Measurements from ENCODE around the gene ZDHHC12.

Gene ZDHHC12

GRCh38 chr9:128753627-128754026 lies 29.7 kb upstream of the ZDHHC12 start:
- Histone ChIP-seq H3K27ac (ENCODE audit: low read depth, low read length) (no peak overlapping the region), H3K4me3 (ENCODE audit: low read depth in 1 of 2, low read length in 2 of 2) (no peak overlapping the region), H3K4me1 (ENCODE audit: insufficient read depth, low read length) (no peaks in the 10 kb centered on the region), H3K9me3 (ENCODE audit: low read length) (no peaks in the 10 kb centered on the region), H3K36me3 (ENCODE audit: insufficient read depth, low read length) (peaks cover 31% of the 10 kb centered on the region), H3K9ac (ENCODE audit: low read length) (no peak overlapping the region), H3K27me3 (ENCODE audit: control insufficient read depth in 1 of 2, insufficient read depth in 2 of 2, low read length in 2 of 2) (no peaks in the 10 kb centered on the region)

- H3K4me1 ChIP-seq (ENCODE audit: insufficient read depth, low read length), result no peaks in the 10 kb centered on the region
- H3K27me3 ChIP-seq (ENCODE audit: control insufficient read depth in 1 of 2, insufficient read depth in 2 of 2, low read length in 2 of 2), result no peaks in the 10 kb centered on the region
- peaks cover 31% of the 10 kb centered on the region for H3K36me3 ChIP-seq (ENCODE audit: insufficient read depth, low read length)
- no peak overlapping the region for H3K9ac ChIP-seq (ENCODE audit: low read length)
- H3K27ac ChIP-seq (ENCODE audit: low read depth, low read length), result no peak overlapping the region
- H3K4me3 ChIP-seq (ENCODE audit: low read depth in 1 of 2, low read length in 2 of 2), result no peak overlapping the region
- no peaks in the 10 kb centered on the region for H3K9me3 ChIP-seq (ENCODE audit: low read length)
Measured at GRCh38 chr9:128750926-128751595, 27.1 kb upstream of the ZDHHC12 start.

GRCh38 chr9:128747241-128747640 lies 23.3 kb upstream of the ZDHHC12 start:
- Histone ChIP-seq H3K36me3 (ENCODE audit: insufficient read depth, low read length) (peaks cover 13% of the 10 kb centered on the region), H3K27me3 (ENCODE audit: control insufficient read depth in 1 of 2, insufficient read depth in 2 of 2, low read length in 2 of 2) (no peaks in the 10 kb centered on the region), H3K9me3 (ENCODE audit: low read length) (no peaks in the 10 kb centered on the region), H3K9ac (ENCODE audit: low read length) (no peak overlapping the region), H3K4me1 (ENCODE audit: insufficient read depth, low read length) (no peaks in the 10 kb centered on the region), H3K27ac (ENCODE audit: low read depth, low read length) (no peak overlapping the region), H3K4me3 (ENCODE audit: low read depth in 1 of 2, low read length in 2 of 2) (no peak overlapping the region)

- H3K36me3 ChIP-seq (ENCODE audit: insufficient read depth, low read length), result peaks cover 28% of the 10 kb centered on the region
- H3K9ac ChIP-seq (ENCODE audit: low read length), result no peak overlapping the region
- H3K27me3 ChIP-seq (ENCODE audit: control insufficient read depth in 1 of 2, insufficient read depth in 2 of 2, low read length in 2 of 2), result no peaks in the 10 kb centered on the region
- no peak overlapping the region for H3K4me3 ChIP-seq (ENCODE audit: low read depth in 1 of 2, low read length in 2 of 2)
- H3K27ac ChIP-seq (ENCODE audit: low read depth, low read length), result no peak overlapping the region
- H3K4me1 ChIP-seq (ENCODE audit: insufficient read depth, low read length), result no peaks in the 10 kb centered on the region
- H3K9me3 ChIP-seq (ENCODE audit: low read length), result no peaks in the 10 kb centered on the region
Measured at GRCh38 chr9:128743421-128743820, 19.5 kb upstream of the ZDHHC12 start.

- no peaks in the 10 kb centered on the region for H3K9me3 ChIP-seq (ENCODE audit: low read length)
- H3K4me1 ChIP-seq (ENCODE audit: insufficient read depth, low read length), result no peaks in the 10 kb centered on the region
- no peak overlapping the region for H3K9ac ChIP-seq (ENCODE audit: low read length)
- peaks cover 29% of the 10 kb centered on the region for H3K36me3 ChIP-seq (ENCODE audit: insufficient read depth, low read length)
- no peak overlapping the region for H3K4me3 ChIP-seq (ENCODE audit: low read depth in 1 of 2, low read length in 2 of 2)
- H3K27me3 ChIP-seq (ENCODE audit: control insufficient read depth in 1 of 2, insufficient read depth in 2 of 2, low read length in 2 of 2), result no peaks in the 10 kb centered on the region
- no peak overlapping the region for H3K27ac ChIP-seq (ENCODE audit: low read depth, low read length)
Measured at GRCh38 chr9:128742401-128742800, 18.5 kb upstream of the ZDHHC12 start.

GRCh38 chr9:128735373-128735772 lies 11.4 kb upstream of the ZDHHC12 start:
- no peaks in the 10 kb centered on the region for H3K4me1 ChIP-seq (ENCODE audit: insufficient read depth, low read length)
- H3K9ac ChIP-seq (ENCODE audit: low read length), result no peak overlapping the region
- no peak overlapping the region for H3K4me3 ChIP-seq (ENCODE audit: low read depth in 1 of 2, low read length in 2 of 2)
- no peaks in the 10 kb centered on the region for H3K9me3 ChIP-seq (ENCODE audit: low read length)
- no peaks in the 10 kb centered on the region for H3K27me3 ChIP-seq (ENCODE audit: control insufficient read depth in 1 of 2, insufficient read depth in 2 of 2, low read length in 2 of 2)
- H3K27ac ChIP-seq (ENCODE audit: low read depth, low read length), result no peak overlapping the region
- H3K36me3 ChIP-seq (ENCODE audit: insufficient read depth, low read length), result peaks cover 46% of the 10 kb centered on the region

GRCh38 chr9:128733256-128733655 lies 9.3 kb upstream of the ZDHHC12 start:
- H3K36me3 ChIP-seq (ENCODE audit: insufficient read depth, low read length), result peaks cover 39% of the 10 kb centered on the region
- no peaks in the 10 kb centered on the region for H3K4me1 ChIP-seq (ENCODE audit: insufficient read depth, low read length)
- H3K4me3 ChIP-seq (ENCODE audit: low read depth in 1 of 2, low read length in 2 of 2), result no peak overlapping the region
- H3K27ac ChIP-seq (ENCODE audit: low read depth, low read length), result peak overlapping the region; percentile 42
- no peaks in the 10 kb centered on the region for H3K27me3 ChIP-seq (ENCODE audit: control insufficient read depth in 1 of 2, insufficient read depth in 2 of 2, low read length in 2 of 2)
- H3K9ac ChIP-seq (ENCODE audit: low read length), result no peak overlapping the region
- H3K9me3 ChIP-seq (ENCODE audit: low read length), result no peaks in the 10 kb centered on the region

- no peak overlapping the region for H3K4me3 ChIP-seq (ENCODE audit: low read depth in 1 of 2, low read length in 2 of 2)
- peaks cover 39% of the 10 kb centered on the region for H3K36me3 ChIP-seq (ENCODE audit: insufficient read depth, low read length)
- H3K27ac ChIP-seq (ENCODE audit: low read depth, low read length), result no peak overlapping the region
Measured at GRCh38 chr9:128732576-128732975, 8.6 kb upstream of the ZDHHC12 start.

GRCh38 chr9:128731691-128732090 lies 7.8 kb upstream of the ZDHHC12 start:
- Histone ChIP-seq H3K4me1 (ENCODE audit: insufficient read depth, low read length) (no peaks in the 10 kb centered on the region), H3K9ac (ENCODE audit: low read length) (no peak overlapping the region), H3K9me3 (ENCODE audit: low read length) (no peaks in the 10 kb centered on the region), H3K27ac (ENCODE audit: low read depth, low read length) (no peak overlapping the region), H3K36me3 (ENCODE audit: insufficient read depth, low read length) (peaks cover 34% of the 10 kb centered on the region), H3K27me3 (ENCODE audit: control insufficient read depth in 1 of 2, insufficient read depth in 2 of 2, low read length in 2 of 2) (no peaks in the 10 kb centered on the region), H3K4me3 (ENCODE audit: low read depth in 1 of 2, low read length in 2 of 2) (no peak overlapping the region)

More at GRCh38 chr9:128732576-128732975, 8.6 kb upstream of the ZDHHC12 start:
- Histone ChIP-seq H3K9me3 (ENCODE audit: low read length) (no peaks in the 10 kb centered on the region), H3K27me3 (ENCODE audit: control insufficient read depth in 1 of 2, insufficient read depth in 2 of 2, low read length in 2 of 2) (no peaks in the 10 kb centered on the region), H3K9ac (ENCODE audit: low read length) (no peak overlapping the region), H3K4me1 (ENCODE audit: insufficient read depth, low read length) (no peaks in the 10 kb centered on the region)

GRCh38 chr9:128731093-128731492 lies 7.2 kb upstream of the ZDHHC12 start:
- peaks cover 34% of the 10 kb centered on the region for H3K36me3 ChIP-seq (ENCODE audit: insufficient read depth, low read length)
- H3K27ac ChIP-seq (ENCODE audit: low read depth, low read length), result no peak overlapping the region
- H3K9ac ChIP-seq (ENCODE audit: low read length), result no peak overlapping the region
- no peaks in the 10 kb centered on the region for H3K4me1 ChIP-seq (ENCODE audit: insufficient read depth, low read length)
- no peaks in the 10 kb centered on the region for H3K27me3 ChIP-seq (ENCODE audit: control insufficient read depth in 1 of 2, insufficient read depth in 2 of 2, low read length in 2 of 2)
- H3K9me3 ChIP-seq (ENCODE audit: low read length), result no peaks in the 10 kb centered on the region
- H3K4me3 ChIP-seq (ENCODE audit: low read depth in 1 of 2, low read length in 2 of 2), result no peak overlapping the region

- Histone ChIP-seq H3K27ac (ENCODE audit: low read depth, low read length) (no peak overlapping the region), H3K27me3 (ENCODE audit: control insufficient read depth in 1 of 2, insufficient read depth in 2 of 2, low read length in 2 of 2) (no peaks in the 10 kb centered on the region), H3K9ac (ENCODE audit: low read length) (no peak overlapping the region), H3K36me3 (ENCODE audit: insufficient read depth, low read length) (peaks cover 30% of the 10 kb centered on the region), H3K4me1 (ENCODE audit: insufficient read depth, low read length) (no peaks in the 10 kb centered on the region), H3K4me3 (ENCODE audit: low read depth in 1 of 2, low read length in 2 of 2) (no peak overlapping the region), H3K9me3 (ENCODE audit: low read length) (no peaks in the 10 kb centered on the region)
Measured at GRCh38 chr9:128729766-128730517, 6.0 kb upstream of the ZDHHC12 start.

- Histone ChIP-seq H3K27ac (ENCODE audit: low read depth, low read length) (no peak overlapping the region), H3K4me1 (ENCODE audit: insufficient read depth, low read length) (peaks cover 6% of the 10 kb centered on the region)
Measured at GRCh38 chr9:128729302-128729701, 5.4 kb upstream of the ZDHHC12 start.

More at GRCh38 chr9:128729302-128729701, 5.4 kb upstream of the ZDHHC12 start:
- Histone ChIP-seq H3K4me3 (ENCODE audit: low read depth in 1 of 2, low read length in 2 of 2) (no peak overlapping the region), H3K36me3 (ENCODE audit: insufficient read depth, low read length) (peaks cover 24% of the 10 kb centered on the region), H3K9me3 (ENCODE audit: low read length) (no peaks in the 10 kb centered on the region), H3K27me3 (ENCODE audit: control insufficient read depth in 1 of 2, insufficient read depth in 2 of 2, low read length in 2 of 2) (no peaks in the 10 kb centered on the region), H3K9ac (ENCODE audit: low read length) (no peak overlapping the region)

All from muscle layer of colon (tissue), 2 donors.